GM10266 (cell line): ENCODE data around the gene IL1RL2.

Experiments used
- DNase-seq: peaks from one replicate; pipeline ENCODE4 v3.0.0; 2012; ENCODE audit errors: extremely low spot score
- TF ChIP-seq, protein P1 (sequence below): IDR thresholded peaks from 2 replicates; pipeline ENCODE4 v1.5.1; 2012; ENCODE audit warnings: mild to moderate bottlenecking, low read depth; ENCODE audit not compliant: control insufficient read depth, insufficient read depth; ENCODE audit errors: missing control alignments

IL1RL2 gene

DNA sequence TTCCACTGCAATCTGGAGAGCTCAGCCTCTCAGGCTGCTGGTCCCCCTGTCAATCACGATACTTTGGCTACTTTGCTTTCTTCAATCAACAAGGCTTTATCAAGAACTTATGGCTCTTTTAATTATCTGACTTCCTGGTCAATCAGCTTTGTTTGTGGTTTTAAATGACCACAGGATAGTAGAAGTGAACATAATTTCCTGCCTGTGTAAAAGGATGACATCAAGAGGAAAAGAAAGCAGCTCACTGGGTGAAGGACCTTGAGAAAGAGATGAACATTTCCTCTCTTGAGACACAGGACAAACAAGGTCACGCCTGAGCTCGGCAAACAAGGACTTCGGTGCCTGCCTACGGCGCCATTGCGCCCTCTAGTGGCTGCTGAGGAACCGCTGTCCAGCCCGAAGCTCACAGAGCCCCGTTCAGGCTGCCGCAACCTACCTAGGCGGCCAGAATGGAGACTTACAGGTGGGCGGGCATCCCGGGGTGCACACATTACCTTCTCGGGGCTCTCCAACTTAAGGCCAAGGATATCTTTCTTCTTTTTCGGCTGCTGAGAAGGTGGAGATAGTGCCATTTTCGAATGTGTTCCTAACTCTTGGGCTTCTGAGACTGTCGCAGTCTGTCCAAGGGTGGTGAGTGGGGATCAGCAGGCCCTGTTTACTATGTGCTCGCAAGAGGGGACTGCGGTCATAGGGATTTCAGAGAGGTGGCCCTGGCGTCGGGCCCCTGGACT, 54.0 kb downstream of the IL1RL2 start:
- TF ChIP-seq, protein P1, sequence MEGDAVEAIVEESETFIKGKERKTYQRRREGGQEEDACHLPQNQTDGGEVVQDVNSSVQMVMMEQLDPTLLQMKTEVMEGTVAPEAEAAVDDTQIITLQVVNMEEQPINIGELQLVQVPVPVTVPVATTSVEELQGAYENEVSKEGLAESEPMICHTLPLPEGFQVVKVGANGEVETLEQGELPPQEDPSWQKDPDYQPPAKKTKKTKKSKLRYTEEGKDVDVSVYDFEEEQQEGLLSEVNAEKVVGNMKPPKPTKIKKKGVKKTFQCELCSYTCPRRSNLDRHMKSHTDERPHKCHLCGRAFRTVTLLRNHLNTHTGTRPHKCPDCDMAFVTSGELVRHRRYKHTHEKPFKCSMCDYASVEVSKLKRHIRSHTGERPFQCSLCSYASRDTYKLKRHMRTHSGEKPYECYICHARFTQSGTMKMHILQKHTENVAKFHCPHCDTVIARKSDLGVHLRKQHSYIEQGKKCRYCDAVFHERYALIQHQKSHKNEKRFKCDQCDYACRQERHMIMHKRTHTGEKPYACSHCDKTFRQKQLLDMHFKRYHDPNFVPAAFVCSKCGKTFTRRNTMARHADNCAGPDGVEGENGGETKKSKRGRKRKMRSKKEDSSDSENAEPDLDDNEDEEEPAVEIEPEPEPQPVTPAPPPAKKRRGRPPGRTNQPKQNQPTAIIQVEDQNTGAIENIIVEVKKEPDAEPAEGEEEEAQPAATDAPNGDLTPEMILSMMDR = peak; percentile 99

DNA sequence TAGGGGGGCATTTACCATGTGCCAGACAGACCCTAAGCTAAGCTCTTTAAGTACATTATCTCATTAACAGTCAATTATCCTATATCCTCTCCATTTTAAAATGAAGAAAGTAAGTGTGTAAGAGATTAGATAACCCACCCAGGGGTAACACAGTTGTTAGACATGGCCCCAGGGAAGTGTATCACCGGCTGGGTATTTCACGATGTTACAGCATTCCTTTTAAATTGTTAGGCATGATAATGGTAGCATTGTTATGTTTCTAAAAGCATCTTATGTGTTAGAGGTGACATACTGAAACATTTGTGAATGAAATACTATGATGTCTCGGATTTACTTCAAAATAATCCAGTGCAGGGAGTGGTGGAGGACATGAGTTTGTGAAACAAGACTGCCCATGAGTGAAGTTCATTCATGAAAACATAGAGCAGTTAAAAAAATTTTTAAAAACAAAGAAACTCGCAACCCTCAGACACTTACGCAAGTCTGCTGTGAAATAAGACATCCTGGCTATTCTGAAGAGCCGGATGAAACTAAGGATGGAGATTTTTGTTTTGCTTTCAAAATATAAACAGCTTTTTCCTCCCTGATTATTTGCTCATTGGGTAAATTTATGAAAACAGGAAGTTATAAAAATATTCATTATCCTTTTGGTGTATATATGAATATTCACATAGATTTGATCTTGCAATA, 54.9 kb downstream of the IL1RL2 start:
- DNase-seq = no peak

More for the DNA sequence above, 54.0 kb downstream of the IL1RL2 start:
- peak; percentile 87 for DNase-seq

DNA sequence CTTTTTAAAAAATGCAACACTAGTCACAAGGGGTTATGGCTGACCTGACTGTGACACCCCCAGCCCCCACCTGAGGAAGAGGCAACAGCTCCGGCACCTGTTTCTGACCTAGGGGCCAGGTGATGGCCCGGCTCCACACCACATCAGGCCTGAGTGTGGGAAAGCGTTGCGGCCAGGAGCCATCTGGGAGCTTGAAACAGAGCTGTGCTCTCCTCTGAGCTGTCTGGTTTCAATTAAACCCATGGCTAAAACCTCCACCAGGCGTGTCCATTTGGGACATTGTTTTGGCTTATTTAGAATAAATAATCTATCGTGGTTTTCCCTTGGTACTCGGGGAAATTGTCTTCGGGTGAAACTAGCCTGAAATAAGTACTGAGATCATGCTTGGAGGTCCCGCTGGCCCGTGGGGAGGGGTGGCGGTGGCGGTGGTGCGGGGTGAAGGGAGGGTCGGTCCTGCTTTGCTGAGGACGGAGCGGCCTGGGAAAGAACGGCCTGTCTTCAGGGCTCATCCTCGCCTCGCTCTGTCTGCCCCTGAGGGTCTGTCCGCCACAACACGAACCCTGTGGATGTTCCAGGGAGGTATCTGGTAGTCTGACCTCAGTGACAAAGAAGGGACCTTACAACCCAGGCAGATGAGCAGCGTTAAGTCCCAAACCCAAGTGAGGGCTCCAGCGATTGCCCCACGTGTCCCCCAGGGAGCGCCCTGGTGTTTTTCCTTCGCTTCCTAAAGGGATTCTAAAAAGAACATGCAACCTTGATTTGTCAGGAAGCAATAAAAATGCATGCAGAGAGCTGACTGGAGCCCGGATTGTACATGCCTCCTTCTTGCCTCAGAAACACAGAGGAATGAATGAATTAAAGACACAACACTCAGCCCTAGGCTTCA, 58.7 kb downstream of the IL1RL2 start:
- DNase-seq = no peak
- TF ChIP-seq, protein P1 = no peak

More for the DNA sequence above, 54.9 kb downstream of the IL1RL2 start:
- TF ChIP-seq, protein P1 = no peak

DNA sequence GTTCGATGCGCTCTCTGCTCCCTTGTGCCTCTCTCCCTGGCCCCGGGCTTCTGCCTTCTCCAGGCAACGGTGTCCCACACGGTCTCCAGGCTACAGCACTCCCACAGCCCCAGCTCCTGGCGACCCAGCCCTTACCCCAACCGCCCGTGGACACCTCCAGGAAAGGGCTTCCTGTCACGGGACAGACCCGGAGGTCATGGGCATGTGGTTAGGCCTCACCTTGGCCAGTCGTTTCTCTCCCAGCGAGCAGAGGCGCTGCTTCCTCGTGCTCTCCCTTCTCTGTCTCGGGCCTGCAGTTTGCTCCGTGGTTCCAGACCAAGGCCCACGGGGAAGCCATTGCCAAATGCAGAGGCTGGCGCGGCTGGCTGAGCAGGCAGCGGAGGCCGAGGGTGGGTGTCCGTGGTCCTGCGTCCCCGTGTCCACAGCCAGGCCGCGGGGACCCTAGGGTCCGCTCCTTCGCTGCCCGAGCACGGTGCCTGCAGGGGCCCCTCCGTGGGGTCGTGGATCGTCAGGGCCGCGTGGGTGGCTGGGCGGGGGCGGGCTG, 63.5 kb downstream of the IL1RL2 start:
- DNase-seq = no peak
- TF ChIP-seq, protein P1 = no peak

DNA sequence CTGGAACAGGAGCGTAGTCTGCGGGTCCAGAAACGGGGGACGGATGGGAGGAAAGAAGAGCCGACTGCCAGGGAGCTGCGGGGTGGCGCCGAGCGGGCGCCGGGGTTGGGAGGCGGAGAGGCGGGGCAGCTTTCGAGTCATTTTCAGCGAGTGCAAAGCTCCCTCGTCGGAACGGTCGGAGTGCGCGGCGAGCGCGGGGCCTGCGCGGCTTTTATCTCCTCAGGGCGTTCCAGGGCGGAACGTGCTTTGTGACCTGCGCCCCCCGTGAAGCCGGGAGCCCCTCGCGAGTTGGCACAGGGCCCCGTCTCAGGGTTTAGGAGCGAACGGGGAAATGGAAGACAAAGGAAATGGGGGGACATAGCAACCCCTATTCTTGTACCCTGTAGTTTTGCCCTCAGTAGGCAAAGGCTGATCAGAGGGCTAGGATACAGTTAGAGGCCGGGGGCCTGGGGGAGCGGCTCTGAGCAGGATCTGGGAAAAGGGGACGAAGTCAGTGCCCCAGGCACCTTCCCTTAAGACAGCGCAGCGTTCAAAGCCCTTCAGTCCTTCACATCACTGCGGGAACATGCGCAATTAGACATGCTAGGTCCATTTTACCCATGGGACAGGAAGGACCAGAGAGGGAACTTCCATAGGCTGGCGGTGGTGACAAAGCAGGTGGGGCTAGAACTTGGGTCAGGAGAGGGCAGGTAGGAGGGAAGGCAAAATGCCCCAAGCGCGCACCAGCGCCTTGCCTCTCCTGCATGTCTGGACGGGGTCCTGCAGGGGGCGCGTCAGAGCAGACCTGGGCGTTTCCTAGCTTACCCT, 64.4 kb downstream of the IL1RL2 start:
- DNase-seq = peak; percentile 83
- TF ChIP-seq, protein P1 = peak; percentile 75

DNA sequence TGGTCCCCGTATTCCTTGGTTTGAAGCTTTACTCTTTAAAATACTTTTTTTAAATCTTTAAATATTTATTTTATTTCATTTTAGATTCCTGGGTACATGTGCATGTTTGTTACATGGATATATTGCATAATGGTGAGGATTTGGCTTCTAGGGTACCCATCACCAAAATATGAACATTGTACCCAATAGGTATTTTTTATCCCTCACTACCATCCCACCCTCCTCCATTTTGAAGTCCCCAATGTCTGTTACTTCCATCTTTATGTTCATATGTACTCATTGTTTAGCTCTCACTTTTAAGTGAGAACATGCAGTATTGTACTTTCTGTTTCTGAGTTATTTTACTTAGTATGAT, 65.0 kb downstream of the IL1RL2 start:
- DNase-seq = no peak
- TF ChIP-seq, protein P1 = no peak
